Neural cell (in vitro differentiated cells): Measurements from ENCODE around the gene RHBDF2. TPM values are rescaled to one million over a fixed set of nuclear protein-coding genes. Genes with fewer than 3 reads are reported as not detected.

Experiments used
- H2AFZ ChIP-seq: fragments of 200-600, 300-800 bp; sonication (generic), shearing (Covaris generic); 2 replicates; pipeline ENCODE4 v1.6.0; 2014; ENCODE audit warnings: low read depth, mild to moderate bottlenecking, antibody characterized with exemption, low read length, moderate library complexity
- H3F3A ChIP-seq: fragments of 200-600 bp; shearing (Covaris generic); 2 replicates; pipeline ENCODE4 v1.6.1; 2016; ENCODE audit warnings: mild to moderate bottlenecking, moderate library complexity, mixed read lengths, antibody characterized with exemption, low read length; ENCODE audit not compliant: insufficient read depth, poor library complexity, severe bottlenecking
- H3K27ac ChIP-seq: fragments of 200-600, 300-800 bp; sonication (generic), shearing (Covaris generic); 2 replicates; pipeline ENCODE4 v1.5.1; 2014; ENCODE audit warnings: mild to moderate bottlenecking, low read length, moderate library complexity
- H3K27me3 ChIP-seq: fragments of 300-800, 200-600 bp; sonication (generic), shearing (Covaris generic); 2 replicates; pipeline ENCODE4 v1.6.0; 2014; ENCODE audit warnings: mild to moderate bottlenecking, low read depth, low read length, moderate library complexity; ENCODE audit not compliant: insufficient read depth
- H3K36me3 ChIP-seq: fragments of 300-800, 200-600 bp; sonication (generic), shearing (Covaris generic); 2 replicates; pipeline ENCODE4 v1.5.1; 2014; ENCODE audit warnings: mild to moderate bottlenecking, antibody characterized with exemption, low read length, moderate library complexity; ENCODE audit not compliant: insufficient read depth
- H3K4me2 ChIP-seq: fragments of 300-800, 200-600 bp; sonication (generic), shearing (Covaris generic); 2 replicates; pipeline ENCODE4 v1.6.0; 2014; ENCODE audit warnings: mild to moderate bottlenecking, low read length
- H3K4me3 ChIP-seq: fragments of 300-800, 200-600 bp; sonication (generic), shearing (Covaris generic); 2 replicates; pipeline ENCODE4 v1.5.1; 2014; ENCODE audit warnings: mild to moderate bottlenecking, low read length, moderate library complexity
- H3K79me2 ChIP-seq: fragments of 200-600 bp; shearing (Covaris generic); replicated peaks from 2 replicates; pipeline ENCODE4 v1.6.0; 2014; ENCODE audit warnings: mild to moderate bottlenecking, low read length, moderate library complexity; ENCODE audit not compliant: insufficient read depth
- H3K9ac ChIP-seq: fragments of 300-800, 200-600 bp; sonication (generic), shearing (Covaris generic); 2 replicates; pipeline ENCODE4 v1.6.1; 2016; ENCODE audit warnings: mild to moderate bottlenecking, low read length, mixed read lengths
- H3K9me2 ChIP-seq: fragments of 200-600 bp; shearing (Covaris generic); 2 replicates; pipeline ENCODE4 v1.6.1; 2016; ENCODE audit warnings: mild to moderate bottlenecking, low read length, mixed read lengths; ENCODE audit not compliant: insufficient read depth
- H3K9me3 ChIP-seq: fragments of 200-600, 300-800 bp; sonication (generic), shearing (Covaris generic); 2 replicates; pipeline ENCODE4 v1.6.1; 2016; ENCODE audit warnings: mild to moderate bottlenecking, mixed run types, low read length, moderate library complexity, mixed read lengths
- H4K20me1 ChIP-seq: fragments of 200-600 bp; shearing (Covaris generic); 2 replicates; pipeline ENCODE4 v1.6.1; 2016; ENCODE audit warnings: mild to moderate bottlenecking, mixed run types; ENCODE audit not compliant: insufficient read depth
- CTCF ChIP-seq: fragments of 450-650 bp; IDR thresholded peaks from 2 replicates; pipeline ENCODE4 v1.5.1; 2014; ENCODE audit warnings: antibody characterized with exemption, mild to moderate bottlenecking, moderate library complexity; ENCODE audit not compliant: poor library complexity, severe bottlenecking
- EP300 ChIP-seq: fragments of 450-650 bp; conservative IDR thresholded peaks from 2 replicates; pipeline ENCODE4 v1.6.1; 2014; ENCODE audit warnings: antibody characterized with exemption, mild to moderate bottlenecking, moderate library complexity; ENCODE audit not compliant: poor library complexity, severe bottlenecking
- EZH2 ChIP-seq: fragments of 200-600, 300-800 bp; shearing (Covaris generic), sonication (generic); IDR thresholded peaks from 2 replicates; pipeline ENCODE4 v1.6.1; 2014; ENCODE audit warnings: antibody characterized with exemption, low read length, borderline replicate concordance, mild to moderate bottlenecking; ENCODE audit not compliant: insufficient read depth, poor library complexity, severe bottlenecking
- MXI1 ChIP-seq: fragments of 450-650 bp; conservative IDR thresholded peaks from 2 replicates; pipeline ENCODE4 v1.6.1; 2014; ENCODE audit warnings: antibody characterized with exemption, mild to moderate bottlenecking; ENCODE audit not compliant: poor library complexity, severe bottlenecking
- POLR2AphosphoS5 ChIP-seq: IDR thresholded peaks from 2 replicates; pipeline ENCODE4 v1.6.1; 2012
- RAD21 ChIP-seq: fragments of 450-650 bp; conservative IDR thresholded peaks from 2 replicates; pipeline ENCODE4 v1.6.1; 2014; ENCODE audit warnings: antibody characterized with exemption, mild to moderate bottlenecking, moderate library complexity
- REST ChIP-seq: IDR thresholded peaks from 2 replicates; pipeline ENCODE4 v1.6.1; 2012; ENCODE audit warnings: borderline replicate concordance
- SMC3 ChIP-seq: fragments of 450-650 bp; conservative IDR thresholded peaks from 2 replicates; pipeline ENCODE4 v1.6.1; 2014; ENCODE audit warnings: antibody characterized with exemption, mild to moderate bottlenecking, moderate library complexity; ENCODE audit not compliant: poor library complexity
- TAF1 ChIP-seq: IDR thresholded peaks from 2 replicates; pipeline ENCODE4 v1.6.1; 2012; ENCODE audit warnings: low read depth
- polyA plus RNA-seq: library from polyadenylated mRNA; depleted of rRNA; stranded (reverse); fragments of >200 nt; gene quantifications from 2 replicates; pipeline ENCODE4 v1.2.3, GENCODE V29; 2014

Gene RHBDF2
- polyA plus RNA-seq, 1 donor from 2014 or later, result not detected

- Histone ChIP-seq H2AFZ (no peak overlapping the region), H3K4me2 (no peak overlapping the region), H3K27me3 (no peaks in the 10 kb centered on the region), H3F3A (no peaks in the 10 kb centered on the region), H3K9me3 (no peaks in the 10 kb centered on the region), H3K27ac (no peak overlapping the region), H3K9me2 (no peaks in the 10 kb centered on the region), H4K20me1 (no peaks in the 10 kb centered on the region), H3K4me3 (no peak overlapping the region), H3K36me3 (no peaks in the 10 kb centered on the region), H3K9ac (no peak overlapping the region), H3K79me2 (no peaks in the 10 kb centered on the region)
- no peak for TF ChIP-seq POLR2AphosphoS5
- no peak for TF ChIP-seq REST
- TF ChIP-seq RAD21, result no peak
- no peak for TF ChIP-seq CTCF
- TF ChIP-seq MXI1, result no peak
- no peak for TF ChIP-seq EP300
- TF ChIP-seq SMC3, result no peak
- no peak for TF ChIP-seq TAF1
- TF ChIP-seq EZH2, result no peak
Observed at GRCh38 chr17:76472258-76472645, 29.0 kb downstream of the RHBDF2 start.

- Histone ChIP-seq H3K9me2 (no peaks in the 10 kb centered on the region), H4K20me1 (no peaks in the 10 kb centered on the region), H2AFZ (no peak overlapping the region), H3K4me3 (no peak overlapping the region), H3F3A (no peaks in the 10 kb centered on the region), H3K27ac (no peak overlapping the region), H3K9me3 (no peaks in the 10 kb centered on the region), H3K79me2 (no peaks in the 10 kb centered on the region), H3K36me3 (no peaks in the 10 kb centered on the region), H3K4me2 (no peak overlapping the region), H3K27me3 (no peaks in the 10 kb centered on the region), H3K9ac (no peak overlapping the region)
- TF ChIP-seq SMC3 (no peak), MXI1 (no peak), REST (no peak), POLR2AphosphoS5 (no peak), EZH2 (no peak), TAF1 (no peak), RAD21 (no peak), EP300 (no peak), CTCF (no peak)
Observed at GRCh38 chr17:76471498-76472257, 29.5 kb downstream of the RHBDF2 start.
